HG03103 (cell line): ENCODE results near the gene CISTR.
"Not testable (repeated sequence)": the region's sequence is repeated elsewhere in the genome, so short reads cannot be mapped to it uniquely, and the experiment has no call there.

Experiments used
- ATAC-seq: cut with Tn5 transposase; IDR thresholded peaks from one replicate; pipeline ENCODE4 v1.9.1; 2021; ENCODE audit warnings: low read depth; ENCODE audit not compliant: unreplicated experiment

CISTR gene

GRCh38 chr12:53765891-53766290, 14.1 kb upstream of the CISTR start:
- no peak for ATAC-seq

- ATAC-seq: no peak
These were observed 12.8 kb upstream of the CISTR start for GRCh38 chr12:53764615-53765014.

- ATAC-seq: not testable (repeated sequence)
These were observed 11.0 kb upstream of the CISTR start for GRCh38 chr12:53762793-53763192.

- no peak for ATAC-seq
These were observed 9.5 kb upstream of the CISTR start for GRCh38 chr12:53761306-53761705.

- ATAC-seq: no peak
These were observed 7.5 kb upstream of the CISTR start for GRCh38 chr12:53759261-53759660.

- ATAC-seq: no peak
These were observed 6.9 kb upstream of the CISTR start for GRCh38 chr12:53758730-53759103.

- no peak for ATAC-seq
These were observed 6.4 kb upstream of the CISTR start for GRCh38 chr12:53758081-53758729.

GRCh38 chr12:53757101-53757770, 5.5 kb upstream of the CISTR start:
- peak; percentile 47 for ATAC-seq

GRCh38 chr12:53756300-53757100, 4.7 kb upstream of the CISTR start:
- ATAC-seq: no peak

GRCh38 chr12:53755893-53756292, 4.1 kb upstream of the CISTR start:
- ATAC-seq: no peak

- ATAC-seq: no peak
These were observed 3.7 kb upstream of the CISTR start for GRCh38 chr12:53755451-53755891.

- ATAC-seq: no peak
These were observed 3.0 kb upstream of the CISTR start for GRCh38 chr12:53754633-53755264.

GRCh38 chr12:53754188-53754585, 2.4 kb upstream of the CISTR start:
- no peak for ATAC-seq

- no peak for ATAC-seq
These were observed 842 bp upstream of the CISTR start for GRCh38 chr12:53752621-53753020.

- no peak for ATAC-seq
These were observed 418 bp upstream of the CISTR start for GRCh38 chr12:53752192-53752601.

- peak; percentile 14 for ATAC-seq
These were observed 905 bp downstream of the CISTR start for GRCh38 chr12:53750812-53751335.

- no peak for ATAC-seq
These were observed 1.6 kb downstream of the CISTR start for GRCh38 chr12:53749986-53750811.

- ATAC-seq: no peak
These were observed 3.5 kb downstream of the CISTR start for GRCh38 chr12:53748072-53748840.

- ATAC-seq: no peak
These were observed 4.7 kb downstream of the CISTR start for GRCh38 chr12:53747095-53747494.
